ENCODE results near the gene GLB1L3.

GLB1L3 gene

GRCh38 chr11:134366254-134366653, 90.1 kb downstream of the GLB1L3 start:
- Histone ChIP-seq H3K9me3 (ENCODE audit: control insufficient read depth, low read length) (no peaks in the 10 kb centered on the region), H3K36me3 (ENCODE audit: control insufficient read depth, insufficient read depth, low read length) (no peaks in the 10 kb centered on the region), H3K4me1 (ENCODE audit: control insufficient read depth, insufficient read depth, low read length, poor library complexity, severe bottlenecking) (no peaks in the 10 kb centered on the region), H3K4me3 (ENCODE audit: insufficient read depth, low read depth, low read length, poor library complexity, severe bottlenecking) (no peak overlapping the region), H3K27me3 (replicated peaks; ENCODE audit: control insufficient read depth, insufficient read depth, low read length, poor library complexity, severe bottlenecking) (no peaks in the 10 kb centered on the region), H3K27ac (ENCODE audit: insufficient read depth, low read length, poor library complexity, severe bottlenecking) (no peak overlapping the region)
- no peak for DNase-seq

DNA sequence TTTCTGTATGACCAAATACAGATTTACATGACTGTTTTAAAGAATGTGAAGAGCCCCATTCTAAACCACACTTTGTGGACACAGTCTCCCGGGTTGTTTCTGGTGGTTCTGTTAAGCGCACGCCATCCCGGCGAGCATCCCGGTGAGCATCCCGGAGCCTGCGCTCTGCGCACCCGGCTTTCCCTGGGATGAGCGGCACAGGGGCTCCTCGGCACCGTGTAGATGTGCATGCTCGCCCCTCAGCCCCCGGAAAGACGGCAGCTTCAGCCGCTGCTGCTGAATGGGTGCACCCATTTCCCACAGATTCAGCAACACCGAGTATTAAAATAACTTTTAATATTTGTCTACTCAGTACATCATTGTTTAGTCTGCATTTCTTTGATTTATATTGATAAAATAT, 91.6 kb downstream of the GLB1L3 start:
- no peak for DNase-seq
- H3K4me3 ChIP-seq (ENCODE audit: insufficient read depth, low read depth, low read length, poor library complexity, severe bottlenecking): no peak overlapping the region
- no peak overlapping the region for H3K27ac ChIP-seq (ENCODE audit: insufficient read depth, low read length, poor library complexity, severe bottlenecking)
- H3K4me1 ChIP-seq (ENCODE audit: control insufficient read depth, insufficient read depth, low read length, poor library complexity, severe bottlenecking): no peaks in the 10 kb centered on the region
- H3K9me3 ChIP-seq (ENCODE audit: control insufficient read depth, low read length): no peaks in the 10 kb centered on the region
- no peaks in the 10 kb centered on the region for H3K36me3 ChIP-seq (ENCODE audit: control insufficient read depth, insufficient read depth, low read length)
- H3K27me3 ChIP-seq (replicated peaks; ENCODE audit: control insufficient read depth, insufficient read depth, low read length, poor library complexity, severe bottlenecking): no peaks in the 10 kb centered on the region

Data from effector memory CD4-positive, alpha-beta T cell (primary cell).